ENCODE results near the gene SLIT1. TPM values are rescaled to one million over a fixed set of nuclear protein-coding genes. Genes with fewer than 3 reads are reported as not detected.
A peak's percentile ranks its signal among the peaks of the same experiment; 100 is the strongest.

SLIT1 gene
- total RNA-seq, 4 donors from 2014 or later, result 0.28 to 1.7 TPM; not detected in 2

- TF ChIP-seq CTCF (IDR thresholded peaks at IDR 0.05), result no peak
- TF ChIP-seq POLR2A (IDR thresholded peaks at IDR 0.05), result no peak
- H3K27ac ChIP-seq, result no peak overlapping the region
- no peaks in the 10 kb centered on the region for H3K9me3 ChIP-seq
- H3K27me3 ChIP-seq, result no peaks in the 10 kb centered on the region
- no peaks in the 10 kb centered on the region for H3K4me1 ChIP-seq
- no peak overlapping the region for H3K4me3 ChIP-seq
- H3K36me3 ChIP-seq, result no peaks in the 10 kb centered on the region
- no peak for DNase-seq
These were observed 66.6 kb downstream of the SLIT1 start for GRCh38 chr10:97119058-97119745.

- no peak for DNase-seq
- Histone ChIP-seq H3K4me1 (no peaks in the 10 kb centered on the region), H3K4me3 (no peak overlapping the region), H3K27me3 (no peaks in the 10 kb centered on the region), H3K9me3 (no peaks in the 10 kb centered on the region), H3K36me3 (no peaks in the 10 kb centered on the region), H3K27ac (no peak overlapping the region)
- TF ChIP-seq CTCF (IDR thresholded peaks at IDR 0.05) (peak in 3 of 6 experiments; percentile 52 to 57 (median 53)), POLR2A (IDR thresholded peaks at IDR 0.05) (no peak)
These were observed 68.4 kb downstream of the SLIT1 start for GRCh38 chr10:97117372-97117771.

- no peak overlapping the region for H3K27ac ChIP-seq
- H3K36me3 ChIP-seq, result no peaks in the 10 kb centered on the region
- H3K9me3 ChIP-seq, result no peaks in the 10 kb centered on the region
- no peak overlapping the region for H3K4me3 ChIP-seq
- TF ChIP-seq CTCF (IDR thresholded peaks at IDR 0.05) (no peak), POLR2A (IDR thresholded peaks at IDR 0.05) (no peak)
- H3K27me3 ChIP-seq, result no peaks in the 10 kb centered on the region
- no peak for DNase-seq
- no peaks in the 10 kb centered on the region for H3K4me1 ChIP-seq
These were observed 69.1 kb downstream of the SLIT1 start for GRCh38 chr10:97116462-97117162.

GRCh38 chr10:97115846-97116245, 69.9 kb downstream of the SLIT1 start:
- H3K27ac ChIP-seq, result no peak overlapping the region
- H3K4me3 ChIP-seq, result no peak overlapping the region
- no peaks in the 10 kb centered on the region for H3K4me1 ChIP-seq
- H3K9me3 ChIP-seq, result no peaks in the 10 kb centered on the region
- no peaks in the 10 kb centered on the region for H3K36me3 ChIP-seq
- TF ChIP-seq CTCF (IDR thresholded peaks at IDR 0.05) (no peak), POLR2A (IDR thresholded peaks at IDR 0.05) (no peak)
- DNase-seq, result no peak
- no peaks in the 10 kb centered on the region for H3K27me3 ChIP-seq

- Histone ChIP-seq H3K9me3 (no peaks in the 10 kb centered on the region), H3K27ac (no peak overlapping the region), H3K36me3 (no peaks in the 10 kb centered on the region), H3K27me3 (no peaks in the 10 kb centered on the region), H3K4me1 (no peaks in the 10 kb centered on the region), H3K4me3 (no peak overlapping the region)
- TF ChIP-seq POLR2A (IDR thresholded peaks at IDR 0.05), result no peak
- DNase-seq, result no peak
These were observed 74.1 kb downstream of the SLIT1 start for GRCh38 chr10:97111615-97112014.

GRCh38 chr10:97109547-97109946, 76.2 kb downstream of the SLIT1 start:
- Histone ChIP-seq H3K9me3 (no peaks in the 10 kb centered on the region), H3K36me3 (no peaks in the 10 kb centered on the region), H3K27me3 (no peaks in the 10 kb centered on the region), H3K4me1 (no peaks in the 10 kb centered on the region), H3K27ac (no peak overlapping the region), H3K4me3 (no peak overlapping the region)
- no peak for DNase-seq
- TF ChIP-seq POLR2A (IDR thresholded peaks at IDR 0.05) (no peak), CTCF (IDR thresholded peaks at IDR 0.05) (no peak)
